Measurements from ENCODE around the gene FBXW11. TPM values are rescaled to one million over a fixed set of nuclear protein-coding genes. Genes with fewer than 3 reads are reported as not detected.

FBXW11 gene
- total and polyA plus RNA-seq, 8 donors, result 6.0 to 43.8 (median 25.0) TPM

DNA sequence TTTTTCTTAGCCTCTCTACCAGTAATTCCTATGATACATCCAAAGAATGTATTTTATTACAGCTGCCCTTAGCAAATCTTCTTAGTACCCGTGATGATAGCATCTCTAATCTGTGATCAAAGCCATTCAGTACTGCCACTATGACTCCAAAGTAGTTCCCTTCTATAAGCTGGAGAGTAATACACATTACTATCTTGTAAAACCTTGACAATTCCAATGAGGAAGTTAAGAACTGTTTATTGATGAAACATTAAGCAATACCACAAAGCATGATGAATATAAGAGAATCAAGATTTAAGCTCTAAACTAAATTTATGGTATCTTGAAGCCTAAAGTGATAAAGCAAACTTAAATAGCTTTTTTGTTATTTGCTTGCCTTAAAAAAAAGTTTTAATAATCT, 134.7 kb downstream of the FBXW11 start:
- TF ChIP-seq, protein P1, sequence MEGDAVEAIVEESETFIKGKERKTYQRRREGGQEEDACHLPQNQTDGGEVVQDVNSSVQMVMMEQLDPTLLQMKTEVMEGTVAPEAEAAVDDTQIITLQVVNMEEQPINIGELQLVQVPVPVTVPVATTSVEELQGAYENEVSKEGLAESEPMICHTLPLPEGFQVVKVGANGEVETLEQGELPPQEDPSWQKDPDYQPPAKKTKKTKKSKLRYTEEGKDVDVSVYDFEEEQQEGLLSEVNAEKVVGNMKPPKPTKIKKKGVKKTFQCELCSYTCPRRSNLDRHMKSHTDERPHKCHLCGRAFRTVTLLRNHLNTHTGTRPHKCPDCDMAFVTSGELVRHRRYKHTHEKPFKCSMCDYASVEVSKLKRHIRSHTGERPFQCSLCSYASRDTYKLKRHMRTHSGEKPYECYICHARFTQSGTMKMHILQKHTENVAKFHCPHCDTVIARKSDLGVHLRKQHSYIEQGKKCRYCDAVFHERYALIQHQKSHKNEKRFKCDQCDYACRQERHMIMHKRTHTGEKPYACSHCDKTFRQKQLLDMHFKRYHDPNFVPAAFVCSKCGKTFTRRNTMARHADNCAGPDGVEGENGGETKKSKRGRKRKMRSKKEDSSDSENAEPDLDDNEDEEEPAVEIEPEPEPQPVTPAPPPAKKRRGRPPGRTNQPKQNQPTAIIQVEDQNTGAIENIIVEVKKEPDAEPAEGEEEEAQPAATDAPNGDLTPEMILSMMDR (IDR thresholded peaks at IDR 0.05), result no peak
- H3K36me3 ChIP-seq, result peaks cover 3 to 61% (median 28%) of the 10 kb centered on the region in 3 donors
- intact Hi-C loops (cut with DNase I), result no loop called here
- FAIRE-seq (no peak), DNase-seq (no peak), ATAC-seq (no peak)
- H3K27ac ChIP-seq, result no peak overlapping the region
- no peaks in the 10 kb centered on the region for H3K9me3 ChIP-seq
- H3K27me3 ChIP-seq, result no peaks in the 10 kb centered on the region
- H3K4me3 ChIP-seq, result no peak overlapping the region
- WGBS, 2 donors, result 71 to 85% methylated on average over 1 of the region's 1 CpG
- no peaks in the 10 kb centered on the region for H3K4me1 ChIP-seq

GRCh38 chr5:171869956-171870355, 136.5 kb downstream of the FBXW11 start:
- WGBS, 2 donors, result 30 to 36% methylated on average over 1 of the region's 1 CpG
- H3K36me3 ChIP-seq, result peaks cover 0 to 44% (median 18%) of the 10 kb centered on the region in 3 donors
- no peaks in the 10 kb centered on the region for H3K9me3 ChIP-seq
- TF ChIP-seq, protein P1 (IDR thresholded peaks at IDR 0.05), result no peak
- H3K27me3 ChIP-seq, result no peaks in the 10 kb centered on the region
- DNase-seq (no peak), ATAC-seq (no peak), FAIRE-seq (no peak)
- intact Hi-C loops (cut with DNase I), result no loop called here
- H3K4me1 ChIP-seq, result no peaks in the 10 kb centered on the region
- H3K27ac ChIP-seq, result no peak overlapping the region
- no peak overlapping the region for H3K4me3 ChIP-seq

DNA sequence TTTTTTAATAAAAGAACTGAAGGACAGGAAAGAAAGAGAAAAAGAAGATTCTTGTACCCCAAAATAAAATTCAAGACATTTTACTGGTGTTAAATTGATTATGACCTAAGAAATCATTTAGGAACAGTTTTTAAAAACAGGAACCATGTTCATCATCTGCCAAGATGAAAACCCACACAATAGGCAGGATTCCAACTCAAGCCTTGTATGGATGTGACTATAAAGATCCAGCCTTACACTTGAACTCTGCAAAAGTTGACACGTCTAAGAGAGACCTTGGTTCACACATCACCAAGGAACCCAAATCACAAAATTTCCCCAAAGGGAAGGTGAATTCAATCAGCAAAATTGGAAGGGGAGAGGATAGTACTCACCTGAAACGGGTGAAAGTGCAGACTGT, 138.2 kb downstream of the FBXW11 start:
- FAIRE-seq, result no peak
- Histone ChIP-seq H3K27me3 (no peaks in the 10 kb centered on the region), H3K36me3 (peaks cover 0 to 51% (median 18%) of the 10 kb centered on the region in 3 donors), H3K9me3 (no peaks in the 10 kb centered on the region), H3K4me3 (no peak overlapping the region), H3K27ac (no peak overlapping the region), H3K4me1 (no peaks in the 10 kb centered on the region)
- no peak for ATAC-seq
- WGBS, 2 donors, result 78 to 79% methylated on average over 2 of the region's 2 CpGs
- DNase-seq, result no peak
- TF ChIP-seq, protein P1 (IDR thresholded peaks at IDR 0.05), result no peak
- intact Hi-C loops (cut with DNase I), result no loop called here

DNA sequence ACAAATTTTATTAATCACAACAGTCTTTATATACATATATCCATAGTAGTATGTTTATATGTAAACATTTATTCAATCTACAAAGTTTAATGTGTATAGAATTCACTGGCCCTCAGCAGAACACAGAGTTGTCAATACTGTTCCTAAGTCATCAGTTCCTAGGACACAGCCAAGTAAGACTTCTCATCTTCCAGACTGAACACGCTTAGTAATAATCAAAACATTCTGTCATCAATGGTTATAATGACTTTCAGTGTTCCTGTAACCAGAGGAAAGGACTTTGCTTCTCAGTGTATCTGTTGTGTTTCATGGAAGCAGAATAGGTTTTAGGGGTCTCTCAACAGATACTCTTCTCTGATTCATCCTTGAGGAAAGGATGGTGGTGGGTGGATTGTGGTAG, 138.7 kb downstream of the FBXW11 start:
- TF ChIP-seq, protein P1 (IDR thresholded peaks at IDR 0.05), result no peak
- ATAC-seq (no peak), DNase-seq (no peak), FAIRE-seq (no peak)
- Histone ChIP-seq H3K27me3 (no peaks in the 10 kb centered on the region), H3K27ac (no peak overlapping the region), H3K4me3 (no peak overlapping the region), H3K4me1 (no peaks in the 10 kb centered on the region), H3K9me3 (no peaks in the 10 kb centered on the region), H3K36me3 (peaks cover 0 to 51% (median 18%) of the 10 kb centered on the region in 3 donors)
- 88 to 90% methylated on average over 1 of the region's 1 CpG for WGBS, 2 donors
- intact Hi-C loops (cut with DNase I), result no loop called here

DNA sequence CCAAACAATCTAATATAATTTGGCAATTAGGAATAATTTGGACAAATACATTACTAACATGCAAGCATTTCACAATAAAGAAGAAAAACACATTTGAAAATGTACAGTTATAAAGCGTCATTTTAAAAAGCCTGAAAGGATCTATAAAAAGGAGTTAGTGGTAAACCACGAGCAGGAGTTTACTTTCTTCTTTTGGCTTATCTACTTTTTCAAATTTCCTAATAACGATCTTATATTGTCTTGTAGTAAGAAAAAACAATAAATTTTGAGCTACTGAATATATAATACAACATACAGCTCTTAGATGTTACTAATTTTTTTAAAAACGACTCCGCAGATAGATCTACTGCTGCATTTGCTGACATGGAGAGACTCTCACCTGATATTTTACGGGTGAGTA, 141.0 kb downstream of the FBXW11 start:
- TF ChIP-seq, protein P1 (IDR thresholded peaks at IDR 0.05), result no peak
- no peaks in the 10 kb centered on the region for H3K9me3 ChIP-seq
- H3K27me3 ChIP-seq, result no peaks in the 10 kb centered on the region
- no peak overlapping the region for H3K27ac ChIP-seq
- H3K4me3 ChIP-seq, result no peak overlapping the region
- intact Hi-C loops (cut with DNase I), result no loop called here
- ATAC-seq (no peak), FAIRE-seq (peak; percentile 17), DNase-seq (no peak)
- H3K36me3 ChIP-seq, result peaks cover 0 to 36% (median 18%) of the 10 kb centered on the region in 3 donors
- H3K4me1 ChIP-seq, result no peaks in the 10 kb centered on the region
- WGBS, 2 donors, result 82 to 89% methylated on average over 6 of the region's 6 CpGs
